T-helper 2 cell treated with Interferon-gamma antibody and Interleukin-4, amounts not matched to agents 5 μg/mL and 100 μg/mL, for 36 hours (primary cell): ENCODE measurements around the gene LURAP1L.

Experiments used
- DNase-seq: peaks from one replicate; pipeline ENCODE4 v3.0.0; 2021; ENCODE audit warnings: low spot score
- H3K27ac Mint-ChIP-seq: one replicate; pipeline ENCODE4 v1.8.0; 2021; ENCODE audit warnings: mild to moderate bottlenecking, mixed read lengths
- H3K27me3 Mint-ChIP-seq: one replicate; pipeline ENCODE4 v1.8.0; 2021; ENCODE audit warnings: low read depth, mixed read lengths
- H3K36me3 Mint-ChIP-seq: one replicate; pipeline ENCODE4 v1.8.0; 2021; ENCODE audit warnings: low read depth, mixed read lengths
- H3K4me1 Mint-ChIP-seq: one replicate; pipeline ENCODE4 v1.8.0; 2021; ENCODE audit warnings: low read depth, mixed read lengths
- H3K4me3 Mint-ChIP-seq: one replicate; pipeline ENCODE4 v1.8.0; 2022; ENCODE audit warnings: mild to moderate bottlenecking, moderate library complexity, mixed read lengths
- H3K9me3 Mint-ChIP-seq: one replicate; pipeline ENCODE4 v1.8.0; 2021; ENCODE audit warnings: mixed read lengths

Gene LURAP1L

GRCh38 chr9:12784461-12785259 is 9.8 kb downstream of the LURAP1L start:
- no peak overlapping the region for H3K4me3 Mint-ChIP-seq
- DNase-seq: no peak
- no peak overlapping the region for H3K27ac Mint-ChIP-seq
- H3K4me1 Mint-ChIP-seq: no peaks in the 10 kb centered on the region
- H3K9me3 Mint-ChIP-seq: peaks cover 6% of the 10 kb centered on the region
- no peaks in the 10 kb centered on the region for H3K27me3 Mint-ChIP-seq
- H3K36me3 Mint-ChIP-seq: no peaks in the 10 kb centered on the region

GRCh38 chr9:12785260-12785770 is 10.5 kb downstream of the LURAP1L start:
- Mint-ChIP-seq H3K4me3 (no peak overlapping the region), H3K27me3 (no peaks in the 10 kb centered on the region), H3K9me3 (peaks cover 6% of the 10 kb centered on the region), H3K36me3 (no peaks in the 10 kb centered on the region), H3K27ac (no peak overlapping the region), H3K4me1 (no peaks in the 10 kb centered on the region)
- no peak for DNase-seq

- H3K9me3 Mint-ChIP-seq: peaks cover 6% of the 10 kb centered on the region
- H3K4me1 Mint-ChIP-seq: no peaks in the 10 kb centered on the region
- H3K36me3 Mint-ChIP-seq: no peaks in the 10 kb centered on the region
- H3K4me3 Mint-ChIP-seq: no peak overlapping the region
- no peak for DNase-seq
- H3K27me3 Mint-ChIP-seq: no peaks in the 10 kb centered on the region
- H3K27ac Mint-ChIP-seq: no peak overlapping the region
Measured at GRCh38 chr9:12785941-12786340, 11.1 kb downstream of the LURAP1L start.

GRCh38 chr9:12790001-12790400 is 15.2 kb downstream of the LURAP1L start:
- no peaks in the 10 kb centered on the region for H3K27me3 Mint-ChIP-seq
- no peak for DNase-seq
- no peak overlapping the region for H3K27ac Mint-ChIP-seq
- H3K4me1 Mint-ChIP-seq: no peaks in the 10 kb centered on the region
- H3K36me3 Mint-ChIP-seq: no peaks in the 10 kb centered on the region
- peaks cover 6% of the 10 kb centered on the region for H3K9me3 Mint-ChIP-seq
- H3K4me3 Mint-ChIP-seq: no peak overlapping the region

- H3K36me3 Mint-ChIP-seq: no peaks in the 10 kb centered on the region
- no peak overlapping the region for H3K27ac Mint-ChIP-seq
- DNase-seq: no peak
- H3K27me3 Mint-ChIP-seq: no peaks in the 10 kb centered on the region
- no peak overlapping the region for H3K4me3 Mint-ChIP-seq
- no peaks in the 10 kb centered on the region for H3K4me1 Mint-ChIP-seq
- H3K9me3 Mint-ChIP-seq: peaks cover 8% of the 10 kb centered on the region
Measured at GRCh38 chr9:12790883-12791282, 16.1 kb downstream of the LURAP1L start.

- Mint-ChIP-seq H3K4me3 (no peak overlapping the region), H3K4me1 (no peaks in the 10 kb centered on the region), H3K36me3 (no peaks in the 10 kb centered on the region), H3K9me3 (peaks cover 6% of the 10 kb centered on the region), H3K27me3 (no peaks in the 10 kb centered on the region), H3K27ac (no peak overlapping the region)
- DNase-seq: no peak
Measured at GRCh38 chr9:12794101-12794799, 19.4 kb downstream of the LURAP1L start.

GRCh38 chr9:12796601-12797000 is 21.8 kb downstream of the LURAP1L start:
- Mint-ChIP-seq H3K27ac (no peak overlapping the region), H3K9me3 (peaks cover 3% of the 10 kb centered on the region), H3K4me1 (no peaks in the 10 kb centered on the region), H3K4me3 (no peak overlapping the region), H3K36me3 (no peaks in the 10 kb centered on the region), H3K27me3 (no peaks in the 10 kb centered on the region)
- DNase-seq: no peak

- no peak for DNase-seq
- Mint-ChIP-seq H3K27ac (no peak overlapping the region), H3K36me3 (no peaks in the 10 kb centered on the region), H3K9me3 (peaks cover 3% of the 10 kb centered on the region), H3K4me3 (no peak overlapping the region), H3K27me3 (no peaks in the 10 kb centered on the region), H3K4me1 (no peaks in the 10 kb centered on the region)
Measured at GRCh38 chr9:12797037-12797436, 22.2 kb downstream of the LURAP1L start.

- no peaks in the 10 kb centered on the region for H3K4me1 Mint-ChIP-seq
- no peak overlapping the region for H3K27ac Mint-ChIP-seq
Measured at GRCh38 chr9:12798066-12798770, 23.4 kb downstream of the LURAP1L start.

GRCh38 chr9:12801187-12801586 is 26.4 kb downstream of the LURAP1L start:
- Mint-ChIP-seq H3K27ac (no peak overlapping the region), H3K9me3 (peaks cover 3% of the 10 kb centered on the region), H3K36me3 (no peaks in the 10 kb centered on the region), H3K4me1 (no peaks in the 10 kb centered on the region), H3K4me3 (no peak overlapping the region), H3K27me3 (no peaks in the 10 kb centered on the region)
- no peak for DNase-seq

More at GRCh38 chr9:12798066-12798770, 23.4 kb downstream of the LURAP1L start:
- no peak for DNase-seq
- Mint-ChIP-seq H3K36me3 (no peaks in the 10 kb centered on the region), H3K4me3 (no peak overlapping the region), H3K9me3 (peaks cover 3% of the 10 kb centered on the region), H3K27me3 (no peaks in the 10 kb centered on the region)

- Mint-ChIP-seq H3K36me3 (no peaks in the 10 kb centered on the region), H3K4me3 (no peak overlapping the region), H3K27me3 (no peaks in the 10 kb centered on the region), H3K4me1 (no peaks in the 10 kb centered on the region), H3K27ac (no peak overlapping the region), H3K9me3 (peaks cover 3% of the 10 kb centered on the region)
- DNase-seq: no peak
Measured at GRCh38 chr9:12801663-12802062, 26.8 kb downstream of the LURAP1L start.

- no peak for DNase-seq
- no peaks in the 10 kb centered on the region for H3K36me3 Mint-ChIP-seq
- H3K27me3 Mint-ChIP-seq: no peaks in the 10 kb centered on the region
- H3K27ac Mint-ChIP-seq: no peak overlapping the region
- H3K4me3 Mint-ChIP-seq: no peak overlapping the region
- peaks cover 3% of the 10 kb centered on the region for H3K9me3 Mint-ChIP-seq
- no peaks in the 10 kb centered on the region for H3K4me1 Mint-ChIP-seq
Measured at GRCh38 chr9:12802093-12802492, 27.3 kb downstream of the LURAP1L start.

GRCh38 chr9:12808569-12808968 is 33.7 kb downstream of the LURAP1L start:
- H3K4me1 Mint-ChIP-seq: no peaks in the 10 kb centered on the region
- H3K27ac Mint-ChIP-seq: no peak overlapping the region
- DNase-seq: no peak
- peaks cover 15% of the 10 kb centered on the region for H3K9me3 Mint-ChIP-seq
- no peak overlapping the region for H3K4me3 Mint-ChIP-seq
- no peaks in the 10 kb centered on the region for H3K27me3 Mint-ChIP-seq
- no peaks in the 10 kb centered on the region for H3K36me3 Mint-ChIP-seq

- no peak overlapping the region for H3K4me3 Mint-ChIP-seq
- no peak for DNase-seq
- H3K36me3 Mint-ChIP-seq: no peaks in the 10 kb centered on the region
- peaks cover 15% of the 10 kb centered on the region for H3K9me3 Mint-ChIP-seq
- H3K4me1 Mint-ChIP-seq: no peaks in the 10 kb centered on the region
- H3K27me3 Mint-ChIP-seq: no peaks in the 10 kb centered on the region
- H3K27ac Mint-ChIP-seq: no peak overlapping the region
Measured at GRCh38 chr9:12809720-12810119, 34.9 kb downstream of the LURAP1L start.
